Prostate gland (tissue), 2 donors: ENCODE data around the gene DHX8.
"Not testable (repeated sequence)": the region's sequence is repeated elsewhere in the genome, so short reads cannot be mapped to it uniquely, and the experiment has no call there.

Experiments used
- POLR2A ChIP-seq: fragments of 450-650 bp; IDR thresholded peaks from one replicate; pipeline ENCODE4 v1.6.1; 2016; ENCODE audit warnings: antibody characterized with exemption, mild to moderate bottlenecking
- POLR2AphosphoS5 ChIP-seq: sonication (generic); formaldehyde crosslinking; IDR thresholded peaks from one replicate; pipeline ENCODE4 v1.6.1; 2017; ENCODE audit warnings: antibody characterized with exemption
- TF ChIP-seq, protein P1 (sequence below), 4 experiments: fragments of 200-600 bp in 2 of 4; fragments of 450-650 bp in 2 of 4; sonication (generic) in 2 of 4; IDR thresholded peaks; 1 replicate in 3 of 4; 2 replicates in 1 of 4; pipeline ENCODE4 v1.5.1; 2016 to 2019; ENCODE audit warnings: antibody characterized with exemption in 4 of 4, mild to moderate bottlenecking in 2 of 4, moderate library complexity in 2 of 4

DNA sequence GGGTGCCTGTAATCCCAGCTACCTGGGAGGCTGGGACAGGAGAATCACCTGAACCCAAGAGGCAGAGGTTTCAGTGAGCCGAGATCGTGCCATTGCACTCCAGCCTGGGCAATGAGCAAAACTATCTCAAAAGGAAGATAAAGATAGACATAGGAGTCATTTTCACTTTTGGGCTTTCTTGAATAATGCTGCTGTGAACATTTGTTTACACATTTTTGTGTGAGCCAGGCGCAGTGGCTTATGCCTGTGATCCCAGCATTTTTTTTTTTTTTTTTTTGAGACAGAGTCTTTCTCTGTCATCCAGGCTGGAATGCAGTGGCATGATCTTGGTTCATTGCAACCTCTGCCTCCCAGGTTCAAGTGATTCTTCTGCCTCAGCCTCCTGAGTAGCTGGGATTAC lies 27.4 kb downstream of the DHX8 start:
- TF ChIP-seq, protein P1, sequence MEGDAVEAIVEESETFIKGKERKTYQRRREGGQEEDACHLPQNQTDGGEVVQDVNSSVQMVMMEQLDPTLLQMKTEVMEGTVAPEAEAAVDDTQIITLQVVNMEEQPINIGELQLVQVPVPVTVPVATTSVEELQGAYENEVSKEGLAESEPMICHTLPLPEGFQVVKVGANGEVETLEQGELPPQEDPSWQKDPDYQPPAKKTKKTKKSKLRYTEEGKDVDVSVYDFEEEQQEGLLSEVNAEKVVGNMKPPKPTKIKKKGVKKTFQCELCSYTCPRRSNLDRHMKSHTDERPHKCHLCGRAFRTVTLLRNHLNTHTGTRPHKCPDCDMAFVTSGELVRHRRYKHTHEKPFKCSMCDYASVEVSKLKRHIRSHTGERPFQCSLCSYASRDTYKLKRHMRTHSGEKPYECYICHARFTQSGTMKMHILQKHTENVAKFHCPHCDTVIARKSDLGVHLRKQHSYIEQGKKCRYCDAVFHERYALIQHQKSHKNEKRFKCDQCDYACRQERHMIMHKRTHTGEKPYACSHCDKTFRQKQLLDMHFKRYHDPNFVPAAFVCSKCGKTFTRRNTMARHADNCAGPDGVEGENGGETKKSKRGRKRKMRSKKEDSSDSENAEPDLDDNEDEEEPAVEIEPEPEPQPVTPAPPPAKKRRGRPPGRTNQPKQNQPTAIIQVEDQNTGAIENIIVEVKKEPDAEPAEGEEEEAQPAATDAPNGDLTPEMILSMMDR (IDR thresholded peaks at IDR 0.05): not testable (repeated sequence)
- not testable (repeated sequence) for TF ChIP-seq POLR2A, POLR2AphosphoS5
